Tibial nerve (tissue), 3 donors: ENCODE results near the gene PHYKPL.

Experiments
- CTCF ChIP-seq, 5 experiments: fragments of 200-600 bp in 3 of 5; fragments of 450-650 bp in 2 of 5; sonication (generic) in 3 of 5; IDR thresholded peaks; one replicate each; pipeline ENCODE4 v1.5.1; 2016 to 2019; ENCODE audit warnings: antibody characterized with exemption in 5 of 5, mild to moderate bottlenecking in 3 of 5, moderate library complexity in 2 of 5
- POLR2A ChIP-seq, 2 donors: fragments of 450-650 bp; IDR thresholded peaks; one replicate each; pipeline ENCODE4 v1.6.1; 2017; ENCODE audit warnings: antibody characterized with exemption in 2 of 2, mild to moderate bottlenecking in 2 of 2, moderate library complexity in 2 of 2

DNA sequence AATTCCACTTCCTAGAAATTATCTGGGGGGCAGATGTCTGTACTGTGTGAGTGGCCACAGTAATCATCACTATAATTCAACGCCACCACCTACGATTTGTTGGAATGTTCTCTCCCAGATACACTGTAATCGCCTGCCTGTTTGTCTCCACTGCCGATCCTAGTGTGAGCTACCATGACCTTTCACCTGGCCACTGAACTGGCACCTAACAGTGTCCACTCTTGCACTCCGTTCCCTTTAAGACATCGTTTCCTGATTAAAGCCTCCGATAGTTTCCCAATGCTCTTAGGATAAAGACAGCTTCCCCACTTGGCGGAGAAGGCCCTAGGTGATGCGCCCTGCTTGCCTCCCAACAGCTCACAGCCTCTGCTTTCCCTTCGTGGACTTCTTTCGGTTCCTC, 4.0 kb downstream of the PHYKPL start:
- TF ChIP-seq CTCF (IDR thresholded peaks at IDR 0.05) = no peak
- TF ChIP-seq POLR2A (IDR thresholded peaks at IDR 0.05) = no peak
